ENCODE data around the gene RAB11A. TPM values are rescaled to one million over a fixed set of nuclear protein-coding genes. Genes with fewer than 3 reads are reported as not detected.

RAB11A gene
- total and polyA plus RNA-seq, 2 donors, result 118 to 119 TPM

DNA sequence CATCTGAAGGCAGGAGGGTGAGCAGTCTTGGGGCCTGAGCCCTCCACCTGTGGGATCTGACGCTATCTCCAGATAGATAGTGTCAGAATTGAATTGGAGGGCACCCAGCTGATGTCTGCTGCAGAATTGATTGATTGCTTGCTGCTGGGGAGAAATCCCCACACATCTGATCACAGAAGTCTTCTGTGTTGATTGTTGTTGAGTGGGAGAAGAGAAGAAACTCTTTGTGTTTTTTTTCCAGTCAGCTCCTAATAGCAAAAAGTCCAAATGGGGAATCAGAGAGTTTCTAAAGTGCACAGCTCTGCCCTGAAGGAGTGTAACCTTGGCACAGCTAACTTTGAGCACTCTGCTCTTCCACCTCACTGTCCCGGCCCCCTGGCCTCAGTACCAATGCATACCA lies 66.1 kb downstream of the RAB11A start:
- Histone ChIP-seq H3K27me3 (ENCODE audit: control insufficient read depth in 2 of 2, insufficient read depth in 1 of 2, low read length in 1 of 2) (no peaks in the 10 kb centered on the region), H3K36me3 (ENCODE audit: control insufficient read depth in 2 of 2, insufficient read depth in 2 of 2, low read length in 1 of 2) (no peaks in the 10 kb centered on the region), H3K27ac (ENCODE audit: low read depth in 1 of 2, low read length in 1 of 2) (no peak overlapping the region), H3K9me3 (ENCODE audit: control insufficient read depth in 2 of 2, insufficient read depth in 1 of 2, low read length in 1 of 2) (no peaks in the 10 kb centered on the region), H3K4me1 (ENCODE audit: control insufficient read depth in 2 of 2, insufficient read depth in 2 of 2, low read length in 2 of 2) (no peaks in the 10 kb centered on the region), H3K4me3 (ENCODE audit: low read length in 2 of 2) (no peak overlapping the region)
- DNase-seq (ENCODE audit: low read depth in 6 of 9, low spot score in 9 of 9), result no peak
- WGBS, result 97% methylated on average over 2 of the region's 2 CpGs

DNA sequence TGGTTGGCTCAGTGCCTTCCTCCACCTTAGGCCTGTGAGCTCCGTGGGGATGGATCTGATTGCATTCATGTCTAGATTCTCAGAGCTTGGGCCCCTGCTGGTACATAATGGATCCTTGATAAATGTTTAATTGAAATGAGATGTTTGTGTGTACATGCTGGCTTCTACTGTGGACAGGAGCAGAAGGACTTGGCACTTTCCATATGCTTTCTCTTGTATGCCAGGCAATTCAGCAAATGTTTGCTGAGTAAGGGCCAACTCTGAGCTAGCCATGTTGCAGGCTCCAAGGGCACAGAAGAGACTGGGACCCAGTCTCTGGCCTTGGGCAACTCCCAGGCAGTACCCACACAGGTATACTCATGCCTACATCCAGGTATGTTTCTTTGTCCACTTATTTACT lies 67.0 kb downstream of the RAB11A start:
- Histone ChIP-seq H3K27ac (ENCODE audit: low read depth in 1 of 2, low read length in 1 of 2) (no peak overlapping the region), H3K9me3 (ENCODE audit: control insufficient read depth in 2 of 2, insufficient read depth in 1 of 2, low read length in 1 of 2) (no peaks in the 10 kb centered on the region), H3K4me1 (ENCODE audit: control insufficient read depth in 2 of 2, insufficient read depth in 2 of 2, low read length in 2 of 2) (no peaks in the 10 kb centered on the region), H3K36me3 (ENCODE audit: control insufficient read depth in 2 of 2, insufficient read depth in 2 of 2, low read length in 1 of 2) (no peaks in the 10 kb centered on the region), H3K4me3 (ENCODE audit: low read length in 2 of 2) (no peak overlapping the region), H3K27me3 (ENCODE audit: control insufficient read depth in 2 of 2, insufficient read depth in 1 of 2, low read length in 1 of 2) (no peaks in the 10 kb centered on the region)
- DNase-seq (ENCODE audit: low read depth in 6 of 9, low spot score in 9 of 9), result no peak
- 96% methylated on average over 1 of the region's 1 CpG for WGBS

DNA sequence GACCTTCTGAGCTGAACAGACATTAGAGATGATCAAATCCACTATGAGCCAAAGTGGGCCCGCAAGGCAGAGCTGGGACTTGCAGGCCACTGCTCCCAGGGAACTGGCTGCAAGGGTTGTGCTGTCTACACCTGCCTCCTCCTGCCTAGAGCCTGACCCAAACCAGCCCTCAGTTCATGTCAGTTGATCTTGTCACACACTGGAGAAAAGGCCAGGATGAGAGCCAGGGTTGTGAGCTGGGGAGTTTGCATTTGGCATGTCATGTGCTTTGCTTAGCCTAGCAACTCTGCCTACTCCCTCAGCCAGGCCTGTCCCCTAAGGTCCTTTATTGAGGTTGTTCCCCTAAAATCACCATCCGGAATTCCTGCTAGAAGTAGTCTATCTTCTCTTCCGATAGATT lies 67.8 kb downstream of the RAB11A start:
- Histone ChIP-seq H3K27me3 (ENCODE audit: control insufficient read depth in 2 of 2, insufficient read depth in 1 of 2, low read length in 1 of 2) (peaks cover 0 to 2% of the 10 kb centered on the region in 2 donors), H3K4me1 (ENCODE audit: control insufficient read depth in 2 of 2, insufficient read depth in 2 of 2, low read length in 2 of 2) (no peaks in the 10 kb centered on the region), H3K36me3 (ENCODE audit: control insufficient read depth in 2 of 2, insufficient read depth in 2 of 2, low read length in 1 of 2) (no peaks in the 10 kb centered on the region), H3K27ac (ENCODE audit: low read depth in 1 of 2, low read length in 1 of 2) (no peak overlapping the region), H3K4me3 (ENCODE audit: low read length in 2 of 2) (no peak overlapping the region), H3K9me3 (ENCODE audit: control insufficient read depth in 2 of 2, insufficient read depth in 1 of 2, low read length in 1 of 2) (no peaks in the 10 kb centered on the region)
- 98% methylated on average over 3 of the region's 3 CpGs for WGBS
- no peak for DNase-seq (ENCODE audit: low read depth in 6 of 9, low spot score in 9 of 9)

DNA sequence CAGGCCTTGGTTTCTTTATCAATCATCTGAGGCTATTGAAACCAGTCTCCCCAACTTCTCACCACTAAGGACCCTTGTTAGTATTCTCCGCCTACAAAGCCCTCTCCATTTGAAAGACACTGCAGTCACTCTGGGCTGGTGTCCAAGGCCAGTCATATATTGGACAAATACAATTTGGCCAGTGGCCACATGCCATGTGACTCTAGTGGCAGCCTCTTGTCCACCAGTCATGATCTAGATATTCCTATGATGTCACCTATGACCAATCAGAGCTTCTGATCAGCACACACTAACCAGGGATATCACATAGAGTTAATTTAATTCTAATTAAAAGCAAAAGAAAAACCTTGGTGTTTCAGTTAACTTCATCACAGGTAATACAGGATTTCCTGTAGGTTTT lies 68.2 kb downstream of the RAB11A start:
- no peak overlapping the region for H3K27ac ChIP-seq (ENCODE audit: low read depth in 1 of 2, low read length in 1 of 2)
- H3K4me1 ChIP-seq (ENCODE audit: control insufficient read depth in 2 of 2, insufficient read depth in 2 of 2, low read length in 2 of 2), result no peaks in the 10 kb centered on the region
- H3K27me3 ChIP-seq (ENCODE audit: control insufficient read depth in 2 of 2, insufficient read depth in 1 of 2, low read length in 1 of 2), result peaks cover 0 to 2% of the 10 kb centered on the region in 2 donors
- no peaks in the 10 kb centered on the region for H3K36me3 ChIP-seq (ENCODE audit: control insufficient read depth in 2 of 2, insufficient read depth in 2 of 2, low read length in 1 of 2)
- DNase-seq (ENCODE audit: low read depth in 6 of 9, low spot score in 9 of 9), result no peak
- H3K4me3 ChIP-seq (ENCODE audit: low read length in 2 of 2), result no peak overlapping the region
- H3K9me3 ChIP-seq (ENCODE audit: control insufficient read depth in 2 of 2, insufficient read depth in 1 of 2, low read length in 1 of 2), result no peaks in the 10 kb centered on the region
- WGBS, result 100% methylated on average over 1 of the region's 1 CpG

DNA sequence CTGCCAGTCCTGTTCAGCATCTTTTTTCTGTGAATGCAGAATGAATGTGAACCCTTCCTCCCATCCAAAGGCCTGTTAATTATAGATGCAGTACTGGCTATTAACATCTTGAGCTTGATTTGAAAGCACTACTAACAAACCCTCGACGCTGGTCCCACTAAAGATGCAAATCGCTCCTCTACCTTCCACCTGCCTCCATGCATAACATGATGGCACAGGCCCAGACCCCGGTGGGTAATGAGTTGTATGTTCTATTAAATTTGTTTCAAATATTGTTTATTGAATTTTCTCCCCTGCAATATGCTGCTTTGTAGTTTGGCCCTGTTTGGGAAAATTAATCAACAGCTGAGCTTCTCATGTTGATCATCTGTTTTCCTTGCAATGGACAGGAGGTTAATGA lies 69.3 kb downstream of the RAB11A start:
- no peak overlapping the region for H3K27ac ChIP-seq (ENCODE audit: low read depth in 1 of 2, low read length in 1 of 2)
- H3K9me3 ChIP-seq (ENCODE audit: control insufficient read depth in 2 of 2, insufficient read depth in 1 of 2, low read length in 1 of 2), result no peaks in the 10 kb centered on the region
- H3K4me3 ChIP-seq (ENCODE audit: low read length in 2 of 2), result no peak overlapping the region
- WGBS, result 96% methylated on average over 4 of the region's 4 CpGs
- peaks cover 0 to 2% of the 10 kb centered on the region in 2 donors for H3K27me3 ChIP-seq (ENCODE audit: control insufficient read depth in 2 of 2, insufficient read depth in 1 of 2, low read length in 1 of 2)
- no peak for DNase-seq (ENCODE audit: low read depth in 6 of 9, low spot score in 9 of 9)
- H3K4me1 ChIP-seq (ENCODE audit: control insufficient read depth in 2 of 2, insufficient read depth in 2 of 2, low read length in 2 of 2), result no peaks in the 10 kb centered on the region
- H3K36me3 ChIP-seq (ENCODE audit: control insufficient read depth in 2 of 2, insufficient read depth in 2 of 2, low read length in 1 of 2), result no peaks in the 10 kb centered on the region

DNA sequence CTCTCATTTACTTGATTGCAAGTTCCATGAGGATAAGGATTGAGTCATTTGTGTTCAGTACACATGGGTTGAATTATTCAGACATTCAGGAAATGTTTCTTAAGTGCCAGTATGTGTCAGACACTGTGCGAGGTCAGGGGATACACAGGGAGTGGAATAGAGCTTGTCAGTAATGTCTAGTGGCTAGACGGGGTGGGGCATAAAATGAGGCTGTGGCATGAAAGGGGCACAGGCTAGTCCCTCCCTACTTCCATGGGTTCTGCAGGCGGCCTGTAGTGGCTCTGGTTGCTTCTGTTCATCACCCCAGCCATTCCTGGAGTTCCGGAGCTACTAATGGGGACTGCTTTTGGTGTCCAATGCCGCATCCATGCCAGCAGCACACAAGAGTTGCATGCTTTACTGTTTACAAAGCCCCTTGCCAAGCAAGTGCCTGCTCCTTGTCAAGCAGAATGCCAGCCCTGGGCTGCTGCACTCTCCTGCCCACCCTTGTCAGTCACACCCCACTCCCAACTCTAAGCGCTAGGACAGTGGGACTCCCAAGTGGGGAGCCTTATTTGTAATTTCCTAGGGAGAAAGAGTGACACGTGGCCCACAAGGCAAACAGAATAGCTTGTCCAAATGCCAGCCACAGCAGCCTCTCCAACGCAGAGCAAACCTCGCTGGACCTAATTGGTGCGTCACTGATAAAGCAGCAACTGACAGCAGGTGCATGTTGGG lies 70.8 kb downstream of the RAB11A start:
- H3K4me1 ChIP-seq (ENCODE audit: control insufficient read depth in 2 of 2, insufficient read depth in 2 of 2, low read length in 2 of 2), result no peaks in the 10 kb centered on the region
- 91% methylated on average over 10 of the region's 10 CpGs for WGBS
- H3K4me3 ChIP-seq (ENCODE audit: low read length in 2 of 2), result no peak overlapping the region
- no peak for DNase-seq (ENCODE audit: low read depth in 6 of 9, low spot score in 9 of 9)
- no peaks in the 10 kb centered on the region for H3K36me3 ChIP-seq (ENCODE audit: control insufficient read depth in 2 of 2, insufficient read depth in 2 of 2, low read length in 1 of 2)
- H3K27me3 ChIP-seq (ENCODE audit: control insufficient read depth in 2 of 2, insufficient read depth in 1 of 2, low read length in 1 of 2), result peaks cover 0 to 2% of the 10 kb centered on the region in 2 donors
- no peak overlapping the region for H3K27ac ChIP-seq (ENCODE audit: low read depth in 1 of 2, low read length in 1 of 2)
- H3K9me3 ChIP-seq (ENCODE audit: control insufficient read depth in 2 of 2, insufficient read depth in 1 of 2, low read length in 1 of 2), result no peaks in the 10 kb centered on the region

DNA sequence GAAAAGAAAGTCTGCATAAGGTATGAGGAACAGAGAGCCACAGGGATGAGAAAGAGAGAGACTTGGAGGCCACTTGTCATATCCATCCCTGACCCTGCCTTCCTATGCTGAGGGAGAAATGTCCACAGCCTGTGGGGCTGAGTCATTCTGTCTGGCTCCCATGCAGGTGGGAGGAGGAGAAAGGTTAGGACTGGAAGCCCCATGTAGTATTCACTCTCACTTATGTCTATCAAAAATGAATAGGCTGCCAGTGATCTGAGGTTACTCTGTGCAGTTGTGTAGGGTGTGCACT lies 71.3 kb downstream of the RAB11A start:
- Histone ChIP-seq H3K9me3 (ENCODE audit: control insufficient read depth in 2 of 2, insufficient read depth in 1 of 2, low read length in 1 of 2) (no peaks in the 10 kb centered on the region), H3K4me3 (ENCODE audit: low read length in 2 of 2) (no peak overlapping the region), H3K27me3 (ENCODE audit: control insufficient read depth in 2 of 2, insufficient read depth in 1 of 2, low read length in 1 of 2) (peaks cover 0 to 2% of the 10 kb centered on the region in 2 donors), H3K4me1 (ENCODE audit: control insufficient read depth in 2 of 2, insufficient read depth in 2 of 2, low read length in 2 of 2) (no peaks in the 10 kb centered on the region), H3K27ac (ENCODE audit: low read depth in 1 of 2, low read length in 1 of 2) (no peak overlapping the region), H3K36me3 (ENCODE audit: control insufficient read depth in 2 of 2, insufficient read depth in 2 of 2, low read length in 1 of 2) (no peaks in the 10 kb centered on the region)
- DNase-seq (ENCODE audit: low read depth in 6 of 9, low spot score in 9 of 9), result no peak

Other genes with a start within 250 kb of the RAB11A start
- gene SLC24A1, start 247.6 kb upstream of the RAB11A start, total RNA-seq, result 3.6 TPM
- gene SLC24A1, start 247.6 kb upstream of the RAB11A start, polyA plus RNA-seq, result 5.2 TPM
- 23.8 TPM for gene DENND4A, start 77.2 kb upstream of the RAB11A start, total RNA-seq
- 15.9 TPM for gene DENND4A, start 77.2 kb upstream of the RAB11A start, polyA plus RNA-seq

All from thymus (tissue), 11 donors.